ENCODE measurements around the gene VPS72. TPM values are rescaled to one million over a fixed set of nuclear protein-coding genes. Genes with fewer than 3 reads are reported as not detected.
"Not testable (repeated sequence)": the region's sequence is repeated elsewhere in the genome, so short reads cannot be mapped to it uniquely, and the experiment has no call there.

VPS72 gene
- 163 and 207 TPM in 2 replicates for total RNA-seq (2014; rRNA removed; shearing (Covaris generic))

- peak; percentile 99 for DNase-seq (ENCODE audit: low spot score)
Observed at GRCh38 chr1:151189637-151190445, at the start of gene VPS72. VPS72 (minus strand) TSS chr1:151190197; CDS start chr1:151190121, 76 bp downstream.

DNA sequence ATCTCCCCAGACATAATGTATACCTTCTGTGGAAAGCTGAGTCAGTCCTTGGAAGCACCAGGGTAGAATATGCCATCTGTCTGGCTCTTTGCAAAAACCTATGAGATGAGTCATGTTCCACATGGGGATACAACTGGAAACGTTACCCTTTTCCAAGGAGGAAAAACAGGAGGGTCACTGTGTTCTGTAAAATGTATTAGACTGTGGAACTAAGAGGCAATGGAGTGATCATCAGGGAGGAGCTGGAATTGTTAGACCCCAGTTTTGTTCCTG, 48.4 kb upstream of the VPS72 start:
- DNase-seq (ENCODE audit: low spot score) = peak; percentile 92

DNA sequence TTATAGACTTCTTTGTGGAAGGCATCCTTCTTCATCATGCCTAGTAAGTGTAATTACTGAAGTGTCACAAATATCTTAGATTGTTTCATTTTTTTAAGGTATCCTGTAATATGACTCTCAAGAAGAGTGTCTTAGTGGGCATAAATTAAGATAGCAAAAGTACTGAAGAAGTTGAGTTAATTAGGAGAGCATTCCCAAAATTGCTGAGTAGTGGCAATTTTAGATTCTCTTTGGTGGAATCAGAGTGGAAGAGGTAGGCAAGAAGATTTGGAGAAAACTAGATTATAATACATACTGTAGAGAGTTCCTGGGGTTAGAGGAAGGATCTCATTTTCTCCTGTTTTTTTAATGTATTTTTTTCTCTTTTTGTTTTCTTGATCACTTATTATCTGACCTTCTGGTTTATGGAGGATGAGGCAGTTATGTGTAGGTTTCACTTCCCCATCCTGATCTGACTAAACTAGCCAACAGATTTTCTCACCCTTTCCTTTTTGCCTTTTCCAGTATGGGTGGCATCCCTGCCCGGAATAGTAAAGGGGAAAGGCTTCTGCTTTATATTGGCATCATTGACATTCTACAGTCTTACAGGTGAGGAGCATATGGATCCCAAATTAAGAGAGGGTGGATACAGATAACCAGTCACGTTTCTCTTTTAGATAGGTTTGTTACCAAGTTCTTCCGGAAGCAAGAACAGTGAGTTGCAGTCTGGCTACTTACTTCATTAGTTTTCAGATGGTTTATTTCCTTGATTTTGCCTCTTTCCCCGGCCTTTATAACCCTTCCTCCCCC, 47.9 kb upstream of the VPS72 start:
- DNase-seq (ENCODE audit: low spot score) = no peak

- no peak for DNase-seq (ENCODE audit: low spot score)
Observed at GRCh38 chr1:151235235-151235634, 45.2 kb upstream of the VPS72 start.

- peak; percentile 41 for DNase-seq (ENCODE audit: low spot score)
Observed at GRCh38 chr1:151222130-151222529, 32.1 kb upstream of the VPS72 start.

- peak; percentile 28 for DNase-seq (ENCODE audit: low spot score)
Observed at GRCh38 chr1:151221616-151222015, 31.6 kb upstream of the VPS72 start.

- no peak for DNase-seq (ENCODE audit: low spot score)
Observed at GRCh38 chr1:151213560-151213959, 23.6 kb upstream of the VPS72 start.

- peak; percentile 56 for DNase-seq (ENCODE audit: low spot score)
Observed at GRCh38 chr1:151211972-151212705, 22.1 kb upstream of the VPS72 start.

GRCh38 chr1:151210830-151211229, 20.8 kb upstream of the VPS72 start:
- peak; percentile 87 for DNase-seq (ENCODE audit: low spot score)

DNA sequence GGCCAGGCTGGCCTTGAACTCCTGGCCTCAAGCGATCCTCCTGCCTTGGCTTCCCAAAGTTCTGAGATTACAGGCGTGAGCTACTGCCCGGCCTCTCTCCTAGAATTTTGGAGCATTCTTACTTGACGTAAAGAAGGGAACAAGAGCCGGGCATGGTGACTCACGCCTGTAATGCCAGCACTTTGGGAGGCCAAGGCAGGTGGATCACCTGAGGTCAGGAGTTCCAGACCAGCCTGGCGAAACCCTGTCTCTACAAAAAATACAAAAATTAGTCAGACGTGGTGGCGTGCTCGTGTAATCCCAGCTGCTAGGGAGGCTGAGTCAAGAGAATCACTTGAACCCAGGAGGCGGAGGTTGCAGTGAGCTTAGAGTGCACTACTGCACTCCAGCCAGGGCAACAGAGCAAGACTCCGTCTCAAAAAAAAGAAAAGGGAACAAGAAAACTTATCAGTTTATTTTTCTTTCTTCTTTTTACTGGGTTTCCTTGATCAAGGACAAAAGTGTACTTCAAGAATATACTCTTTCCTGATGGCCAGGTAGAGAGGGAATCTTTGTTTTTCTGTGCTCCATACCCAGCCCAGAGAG, 15.5 kb upstream of the VPS72 start:
- DNase-seq (ENCODE audit: low spot score) = not testable (repeated sequence)

DNA sequence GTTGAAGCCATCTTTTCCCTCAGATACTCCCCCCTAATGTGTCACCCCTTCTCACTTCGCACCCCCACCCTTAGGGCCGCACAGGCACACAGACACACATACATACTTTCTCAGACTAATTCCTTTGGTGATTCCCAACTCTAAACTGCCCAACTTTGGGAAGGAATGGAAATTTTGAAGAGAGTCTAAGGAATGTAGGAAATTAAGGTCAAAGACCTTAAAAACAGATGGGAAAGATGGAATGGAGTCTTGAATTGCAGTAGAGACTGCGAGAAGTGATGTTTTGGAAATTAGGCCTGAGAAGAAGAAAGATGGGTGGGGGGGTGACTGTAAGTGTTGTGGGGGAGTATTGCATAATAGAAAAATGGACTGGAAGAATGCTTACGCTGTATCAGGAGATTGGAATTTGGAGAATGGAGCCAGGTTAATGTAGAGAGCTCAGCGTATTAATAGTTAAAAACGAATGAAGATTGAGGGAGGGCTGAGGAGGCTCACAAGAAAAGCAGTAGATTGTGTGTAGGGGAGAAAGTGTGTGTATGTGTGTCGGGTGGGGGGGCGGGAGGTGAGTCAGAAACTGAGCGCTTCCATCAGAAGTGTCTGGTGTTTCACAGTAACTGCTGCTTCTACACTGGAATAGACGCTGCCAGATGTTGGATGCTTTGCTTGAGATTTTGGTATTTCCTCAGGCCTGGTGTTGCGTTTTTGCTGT, 10.0 kb upstream of the VPS72 start:
- peak; percentile 94 for DNase-seq (ENCODE audit: low spot score)

DNA sequence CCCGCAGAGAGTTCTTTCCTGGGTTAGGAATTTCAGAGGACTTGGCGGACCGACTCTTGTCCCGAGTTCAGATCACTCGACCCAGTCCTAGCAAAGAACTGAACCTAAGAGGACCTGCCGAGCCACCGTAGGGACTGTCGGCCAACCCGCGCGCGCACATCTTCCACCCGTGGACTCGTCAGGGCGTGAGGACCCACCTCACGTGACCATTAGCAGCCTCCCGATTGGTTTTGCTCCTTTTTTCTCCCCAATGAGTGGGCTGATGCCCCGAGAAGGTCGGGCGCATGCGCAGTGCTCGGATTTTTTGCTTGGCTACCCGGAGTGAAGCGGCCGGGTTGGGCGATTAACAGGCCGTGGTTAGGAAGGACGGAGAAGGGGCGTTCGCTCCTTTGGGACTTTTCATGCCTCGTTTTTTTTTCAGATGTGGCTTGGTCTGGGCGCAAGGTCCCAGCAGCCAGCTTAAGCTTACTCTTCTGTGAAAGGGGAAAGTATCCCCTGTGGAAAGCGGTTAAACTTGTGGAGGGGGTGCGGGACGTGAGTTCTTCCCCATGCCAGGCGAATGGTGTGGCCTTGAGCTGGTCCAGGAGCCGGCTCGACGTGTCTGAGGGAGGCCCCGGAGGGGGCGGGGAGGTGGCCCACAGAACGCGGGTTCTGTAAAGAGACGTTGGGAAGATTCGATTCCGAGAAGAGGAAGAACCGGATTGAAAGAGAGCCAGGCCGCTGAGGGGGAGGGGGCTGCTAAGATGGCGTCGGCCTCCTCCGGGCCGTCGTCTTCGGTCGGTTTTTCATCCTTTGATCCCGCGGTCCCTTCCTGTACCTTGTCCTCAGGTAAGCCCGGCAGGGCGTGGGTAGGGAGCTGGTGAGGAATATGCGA, 8.5 kb upstream of the VPS72 start, which contains the start of gene PIP5K1A:
PIP5K1A (plus strand) TSS at position 299 of the 874 bp plus-strand sequence; CDS start at position 744, 445 bp downstream.
- DNase-seq (ENCODE audit: low spot score) = peak; percentile 100

DNA sequence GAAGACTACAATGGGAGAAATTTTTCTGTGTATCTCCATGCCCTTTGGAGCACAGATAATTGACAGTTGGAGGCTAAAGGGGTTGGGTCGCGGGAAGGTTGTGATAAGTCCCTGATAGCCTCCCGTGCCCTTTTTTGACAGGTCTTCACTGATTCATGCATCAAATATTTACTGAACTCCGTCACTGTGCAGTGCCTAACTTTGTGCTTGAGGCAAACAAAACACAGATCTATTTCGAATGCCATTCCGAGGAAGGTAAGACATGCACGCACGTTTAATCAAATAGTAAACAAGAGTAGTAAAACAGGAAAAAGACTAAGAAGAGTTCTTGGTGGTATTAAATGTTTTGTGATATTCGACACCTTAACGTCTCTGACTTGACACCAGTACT, 7.9 kb upstream of the VPS72 start:
- DNase-seq (ENCODE audit: low spot score) = peak; percentile 74

DNA sequence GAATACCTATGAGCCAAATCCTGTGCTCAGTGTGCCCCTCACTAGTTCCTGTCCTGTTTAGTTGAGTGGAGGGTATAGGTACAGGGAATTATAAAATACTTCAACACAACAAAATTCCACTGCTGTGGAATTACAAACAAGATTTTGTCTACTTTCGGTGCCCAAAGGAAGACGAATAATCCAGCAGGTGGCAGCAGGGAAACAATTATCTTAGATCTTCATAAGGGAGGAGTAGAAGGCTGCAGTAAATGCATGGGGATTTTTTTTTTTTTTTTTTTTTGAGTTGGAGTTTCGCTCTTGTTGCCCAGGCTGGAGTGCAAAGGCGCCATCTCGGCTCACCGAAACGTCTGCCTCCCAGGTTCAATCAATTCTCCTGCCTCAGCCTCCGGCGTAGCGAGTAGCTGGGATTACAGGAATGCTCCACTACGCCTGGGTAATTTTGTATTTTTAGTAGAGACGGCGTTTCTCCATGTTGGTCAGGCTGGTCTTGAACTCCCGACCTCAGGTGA, 6.3 kb upstream of the VPS72 start:
- peak; percentile 98 for DNase-seq (ENCODE audit: low spot score)

DNA sequence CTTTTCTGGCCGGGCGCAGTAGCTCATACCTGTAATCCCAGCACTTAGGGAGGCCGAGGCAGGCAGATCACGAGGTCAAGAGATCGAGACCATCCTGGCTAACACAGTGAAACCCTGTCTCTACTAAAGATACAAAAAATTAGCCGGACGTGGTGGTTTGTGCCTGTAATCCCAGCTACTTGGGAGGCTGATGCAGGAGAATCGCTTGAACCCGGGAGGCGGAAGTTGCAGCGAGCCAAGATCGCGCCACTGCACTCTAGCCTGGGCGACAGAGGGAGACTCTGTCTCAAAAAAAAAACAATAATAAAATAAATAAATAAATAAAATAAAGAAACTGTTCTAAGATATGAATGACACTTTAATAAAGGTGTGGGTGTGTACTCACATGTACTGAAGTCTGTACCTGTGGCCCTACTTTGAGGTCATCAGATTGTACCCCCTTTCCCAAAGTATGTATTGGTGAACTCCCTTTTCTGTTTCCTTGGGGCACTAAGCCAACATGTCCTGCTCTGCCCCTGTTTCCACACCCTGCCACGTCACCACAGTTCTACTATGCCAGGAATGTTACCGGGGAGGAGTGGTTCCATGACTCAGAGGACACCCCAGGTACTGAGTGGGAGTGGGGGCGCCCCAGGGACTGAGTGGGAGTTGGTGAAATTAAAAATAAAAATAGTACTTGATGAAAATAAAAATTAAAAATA, 5.0 kb upstream of the VPS72 start:
- peak; percentile 100 for DNase-seq (ENCODE audit: low spot score)

- peak; percentile 63 for DNase-seq (ENCODE audit: low spot score)
Observed at GRCh38 chr1:151193856-151194255, 3.9 kb upstream of the VPS72 start.

DNA sequence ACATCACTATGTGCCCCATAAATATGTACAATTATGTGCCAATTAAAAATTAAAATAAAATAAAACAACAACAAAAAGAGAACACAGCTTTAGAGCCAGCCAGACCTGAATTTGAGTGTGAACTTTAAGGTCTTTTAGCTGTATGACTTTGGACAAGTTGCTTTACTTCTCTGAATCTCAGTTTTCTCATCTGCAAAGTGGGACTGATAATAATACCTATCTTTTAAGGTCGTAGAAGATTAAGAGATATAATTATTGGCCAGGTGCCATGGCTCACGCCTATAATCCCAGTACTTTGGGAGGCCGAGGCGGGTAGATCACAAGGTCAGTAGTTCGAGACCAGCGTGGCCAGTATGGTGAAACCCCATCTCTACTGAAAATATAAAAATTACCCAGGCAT, 3.3 kb upstream of the VPS72 start:
- no peak for DNase-seq (ENCODE audit: low spot score)

- no peak for DNase-seq (ENCODE audit: low spot score)
Observed at GRCh38 chr1:151192047-151192446, 2.0 kb upstream of the VPS72 start.

GRCh38 chr1:151188667-151189066, 1.3 kb downstream of the VPS72 start:
- DNase-seq (ENCODE audit: low spot score) = not testable (repeated sequence)
